NCI-H1930 (cell line): Measurements from ENCODE around the gene OR52N2.

Experiments
- DNase-seq, 2 experiments: peaks; one replicate each; lab custom pipeline; 2025; lab: John Stamatoyannopoulos, UW

The OR52N2 gene

GRCh38 chr11:5808500-5809121, at the start of gene OR52N2:
OR52N2 (plus strand) TSS chr11:5808924; CDS start chr11:5820336, 11,412 bp downstream.
- peak; percentile 48 to 65 for DNase-seq

GRCh38 chr11:5767056-5767455, 41.7 kb upstream of the OR52N2 start:
- no peak for DNase-seq

DNA sequence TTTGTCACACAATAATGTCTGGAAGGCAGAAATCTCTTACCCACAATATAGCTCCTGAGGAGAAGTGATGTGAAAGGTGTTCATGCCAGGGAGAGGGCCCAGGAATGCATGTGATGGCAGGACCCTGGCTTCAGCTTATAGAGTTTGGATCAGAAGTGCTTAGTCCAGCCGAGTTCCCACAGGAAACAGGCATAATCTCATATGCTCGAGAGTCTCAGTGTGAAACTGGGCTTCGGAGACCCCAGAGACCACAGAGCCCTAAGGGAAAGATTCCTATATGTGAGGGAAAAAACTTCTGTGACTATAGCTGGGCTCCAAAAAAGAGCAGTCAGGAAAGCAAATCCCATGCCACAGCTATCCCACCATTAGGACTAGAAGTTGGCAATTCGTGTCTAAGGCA, 25.5 kb upstream of the OR52N2 start, which contains the start of gene OR52N5:
Gene OR52N5, minus strand, starts transcription at position 101 of the 400 bp plus-strand sequence. CDS start 4,721 bp downstream, outside the sequence.
- no peak for DNase-seq

GRCh38 chr11:5791165-5791564, 17.6 kb upstream of the OR52N2 start, which contains the start of gene OR52N1:
OR52N1 (minus strand) TSS chr11:5791265; CDS start chr11:5788816, 2,449 bp downstream.
- DNase-seq, result no peak

DNA sequence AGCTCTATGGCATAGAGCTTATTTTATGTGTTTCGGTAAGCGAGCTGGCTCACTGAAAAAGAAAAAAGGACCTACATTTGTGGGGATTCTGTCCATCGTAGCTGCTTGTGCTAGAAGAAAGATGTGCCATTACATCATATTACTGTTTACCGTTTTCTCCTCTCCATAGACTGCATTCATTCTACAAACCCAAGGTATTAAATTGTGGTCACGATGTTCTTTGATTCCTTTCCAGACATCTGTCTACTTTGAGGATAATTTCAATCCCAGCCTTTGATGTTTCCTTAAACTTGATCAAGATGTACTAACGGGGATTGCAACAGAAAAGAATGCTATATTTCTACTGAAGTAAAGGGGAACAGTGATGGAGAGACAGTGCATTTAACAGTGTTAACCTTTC, 12.2 kb upstream of the OR52N2 start:
- no peak for DNase-seq

GRCh38 chr11:5803982-5804381, 4.7 kb upstream of the OR52N2 start:
- no peak for DNase-seq

DNA sequence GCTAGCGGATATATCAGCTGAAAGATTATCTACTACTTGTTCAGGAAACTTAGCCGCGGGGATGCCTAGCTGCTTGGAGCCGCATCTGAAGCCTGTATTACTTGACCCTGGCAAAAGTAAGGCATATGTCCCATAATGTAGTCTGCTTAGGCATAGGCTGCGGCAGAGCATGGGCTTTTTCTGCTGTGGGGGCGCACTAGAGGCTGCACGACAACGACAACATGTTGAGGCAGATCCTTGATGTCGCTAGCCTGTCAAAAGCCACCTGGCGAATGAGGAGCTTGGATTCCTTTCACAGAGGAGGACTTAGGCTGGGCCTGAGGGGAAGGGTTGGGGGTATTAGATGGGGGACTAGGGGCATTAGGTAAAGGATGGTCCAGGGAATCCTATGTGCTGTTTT, 1.1 kb upstream of the OR52N2 start:
- DNase-seq, result no peak

- DNase-seq, result no peak
Measured at GRCh38 chr11:5809122-5809519, 397 bp downstream of the OR52N2 start.

GRCh38 chr11:5809905-5810795, 1.4 kb downstream of the OR52N2 start:
- DNase-seq, result no peak

DNA sequence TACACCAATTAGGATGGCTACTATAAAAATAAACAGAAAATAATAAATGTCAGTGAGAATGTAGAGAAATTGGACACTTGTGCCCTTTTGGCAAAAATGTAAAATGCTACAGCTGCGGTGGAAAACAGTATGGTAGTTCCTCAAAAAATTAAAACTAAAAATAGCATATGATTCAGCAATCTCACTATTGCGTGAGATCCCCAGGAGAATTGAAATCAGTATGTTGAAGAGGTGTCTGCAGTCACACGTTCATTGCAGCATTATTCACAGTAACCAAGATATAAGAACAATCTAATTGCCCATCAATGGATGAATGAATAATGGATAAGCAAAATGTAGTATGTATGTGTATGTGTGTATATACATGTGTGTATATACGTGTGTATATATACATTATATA, 6.8 kb downstream of the OR52N2 start:
- DNase-seq, result no peak

DNA sequence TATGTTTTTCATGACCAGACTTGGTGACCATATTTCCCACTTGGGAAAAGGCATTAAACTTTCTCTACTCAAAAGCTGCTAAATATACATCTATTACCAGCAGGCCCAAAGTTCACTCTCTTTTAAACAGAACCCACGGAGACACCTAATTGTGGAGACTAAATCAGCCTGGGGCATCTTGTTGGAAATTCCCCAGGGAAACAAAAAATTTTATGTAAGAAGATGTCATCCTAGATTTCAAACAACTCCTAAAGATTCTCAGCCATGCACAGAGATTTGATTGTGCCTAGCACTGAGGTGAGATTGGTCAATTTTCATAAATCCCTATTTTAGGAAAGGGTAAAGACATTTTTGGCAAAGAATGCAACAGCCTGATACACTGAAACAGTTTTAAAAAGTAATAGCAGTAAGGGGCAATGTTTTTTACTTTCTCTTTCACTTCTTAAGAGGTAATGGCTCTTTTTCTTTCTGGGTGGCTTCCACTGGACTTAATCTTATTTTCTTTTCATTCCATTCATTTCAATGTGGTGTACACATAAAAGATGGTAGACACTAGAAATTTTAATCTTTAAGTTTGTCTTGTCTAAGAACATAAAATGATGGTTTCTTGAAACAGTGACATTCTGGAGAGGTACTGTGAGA, 9.6 kb downstream of the OR52N2 start:
- no peak for DNase-seq

DNA sequence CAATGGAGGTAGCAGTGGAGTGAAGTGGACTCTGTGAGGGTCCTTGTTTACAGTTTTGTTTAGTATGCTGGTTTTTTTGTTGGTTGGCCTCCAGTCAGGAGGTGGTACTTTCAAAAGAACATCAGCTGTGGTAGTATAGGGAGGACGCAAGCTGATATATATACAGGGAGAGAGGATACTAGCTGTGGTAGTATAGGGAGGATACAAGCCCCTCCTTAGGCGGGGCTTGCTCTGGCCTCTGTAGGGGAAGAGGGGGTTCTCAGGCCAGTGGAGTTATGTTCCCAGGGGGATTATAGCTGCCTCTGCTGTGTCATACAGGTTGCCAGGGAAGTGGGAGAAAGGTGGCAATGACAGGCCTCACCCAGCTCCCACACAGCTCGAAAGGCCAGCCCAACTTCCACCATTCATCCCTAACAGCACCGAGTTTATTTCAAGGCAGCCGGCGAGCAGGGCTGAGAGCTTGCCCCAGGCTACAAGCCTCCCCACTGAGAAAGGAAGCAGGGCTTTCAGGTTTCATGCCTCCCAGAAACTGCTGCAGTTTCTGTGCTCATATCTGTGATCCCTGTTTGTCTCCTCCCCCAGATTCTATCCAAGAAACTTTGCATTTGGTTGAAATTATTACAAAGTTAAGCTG, 22.6 kb downstream of the OR52N2 start:
- no peak for DNase-seq

DNA sequence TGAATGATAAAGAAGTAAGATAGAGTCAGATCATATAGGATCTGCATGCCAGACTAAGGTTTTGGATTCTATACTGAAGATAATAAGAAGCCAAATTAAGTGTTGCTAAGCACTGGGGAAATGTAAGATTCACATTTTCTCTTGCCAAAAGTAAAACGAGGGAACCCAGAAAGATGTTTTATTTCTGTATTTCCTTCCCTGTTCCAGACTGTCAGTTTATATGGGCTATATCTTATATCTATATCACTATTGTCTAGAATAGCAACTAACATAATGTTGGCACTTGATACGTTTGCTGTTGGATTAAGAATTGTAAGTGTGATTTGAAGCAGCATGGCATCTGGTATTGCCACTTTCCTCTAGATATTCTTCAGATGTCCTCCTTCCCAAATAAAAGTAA, 24.7 kb downstream of the OR52N2 start:
- DNase-seq, result no peak

GRCh38 chr11:5837695-5838094, 29.0 kb downstream of the OR52N2 start:
- no peak for DNase-seq

GRCh38 chr11:5841797-5842196, 33.1 kb downstream of the OR52N2 start, which contains the start of gene OR52E6:
OR52E6 (minus strand) TSS chr11:5841897; CDS start chr11:5841897, 0 bp downstream.
- no peak for DNase-seq

- DNase-seq, result no peak
Measured at GRCh38 chr11:5846701-5847100, 38.0 kb downstream of the OR52N2 start.

GRCh38 chr11:5847711-5848110, 39.0 kb downstream of the OR52N2 start:
- DNase-seq, result no peak

GRCh38 chr11:5851002-5851401, 42.3 kb downstream of the OR52N2 start:
- no peak for DNase-seq

DNA sequence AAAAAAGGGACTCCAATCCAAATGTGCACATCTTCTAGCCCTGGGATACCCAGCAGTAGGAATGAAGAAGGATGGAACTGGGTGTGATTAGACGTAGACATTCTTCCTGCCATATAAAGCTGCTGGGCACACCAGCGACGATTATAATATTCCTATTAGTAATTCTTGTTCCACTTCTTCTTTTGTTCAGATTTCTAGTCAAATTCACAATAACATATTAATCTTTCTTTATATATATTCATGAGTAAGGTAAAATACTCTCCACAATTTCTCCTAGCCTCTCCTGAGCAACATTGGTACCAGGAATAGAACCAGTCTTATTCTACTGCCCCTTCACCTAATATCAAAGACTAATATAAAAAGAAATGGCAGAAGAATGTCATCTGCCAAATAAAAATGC, 48.9 kb downstream of the OR52N2 start, which contains the start of gene OR52E8:
Gene OR52E8, minus strand, starts transcription at position 101 of the 400 bp plus-strand sequence. Its CDS starts 0 bp downstream, at position 101.
- no peak for DNase-seq

GRCh38 chr11:5865826-5866225, 57.1 kb downstream of the OR52N2 start:
- DNase-seq, result no peak
